ENCODE measurements around the gene TMEM150B.
A peak's percentile ranks its signal among the peaks of the same experiment; 100 is the strongest.
"Not testable (repeated sequence)": the region's sequence is repeated elsewhere in the genome, so short reads cannot be mapped to it uniquely, and the experiment has no call there.

Gene TMEM150B

GRCh38 chr19:55339105-55339888 is 14.2 kb upstream of the TMEM150B start, which contains the start of gene KMT5C:
Gene KMT5C (plus strand): TSS chr19:55339876. CDS start chr19:55341937, 2,061 bp downstream.
- TF ChIP-seq GATA1 (IDR thresholded peaks at IDR 0.05; ENCODE audit: low read depth, low read length), result no peak
- TF ChIP-seq POLR2A (IDR thresholded peaks at IDR 0.05; ENCODE audit: low read length), result peak; percentile 82

GRCh38 chr19:55336101-55336500 is 11.0 kb upstream of the TMEM150B start:
- no peak for DNase-seq
- TF ChIP-seq POLR2A (IDR thresholded peaks at IDR 0.05; ENCODE audit: low read length) (no peak), GATA1 (IDR thresholded peaks at IDR 0.05; ENCODE audit: low read depth, low read length) (no peak)

More at GRCh38 chr19:55339105-55339888, 14.2 kb upstream of the TMEM150B start, which contains the start of gene KMT5C:
- peak; percentile 100 for DNase-seq

- no peak for TF ChIP-seq POLR2A (IDR thresholded peaks at IDR 0.05; ENCODE audit: low read length)
- TF ChIP-seq GATA1 (IDR thresholded peaks at IDR 0.05; ENCODE audit: low read depth, low read length), result no peak
- DNase-seq, result no peak
These were observed 8.7 kb upstream of the TMEM150B start for GRCh38 chr19:55333870-55334269.

GRCh38 chr19:55329791-55330190 is 4.7 kb upstream of the TMEM150B start:
- not testable (repeated sequence) for DNase-seq

- not testable (repeated sequence) for DNase-seq
These were observed 3.7 kb upstream of the TMEM150B start for GRCh38 chr19:55328774-55329318.

- TF ChIP-seq POLR2A (IDR thresholded peaks at IDR 0.05; ENCODE audit: low read length) (no peak), GATA1 (IDR thresholded peaks at IDR 0.05; ENCODE audit: low read depth, low read length) (no peak)
- DNase-seq, result no peak
These were observed 479 bp downstream of the TMEM150B start for GRCh38 chr19:55324662-55325061.

GRCh38 chr19:55322204-55322885 is 2.8 kb downstream of the TMEM150B start:
- DNase-seq, result no peak
- TF ChIP-seq GATA1 (IDR thresholded peaks at IDR 0.05; ENCODE audit: low read depth, low read length) (no peak), POLR2A (IDR thresholded peaks at IDR 0.05; ENCODE audit: low read length) (no peak)

- TF ChIP-seq GATA1 (IDR thresholded peaks at IDR 0.05; ENCODE audit: low read depth, low read length) (no peak), POLR2A (IDR thresholded peaks at IDR 0.05; ENCODE audit: low read length) (no peak)
- no peak for DNase-seq
These were observed 3.5 kb downstream of the TMEM150B start for GRCh38 chr19:55321466-55322137.

GRCh38 chr19:55320844-55321419 is 4.2 kb downstream of the TMEM150B start:
- TF ChIP-seq GATA1 (IDR thresholded peaks at IDR 0.05; ENCODE audit: low read depth, low read length), result no peak
- TF ChIP-seq POLR2A (IDR thresholded peaks at IDR 0.05; ENCODE audit: low read length), result no peak
- no peak for DNase-seq

- no peak for DNase-seq
- TF ChIP-seq GATA1 (IDR thresholded peaks at IDR 0.05; ENCODE audit: low read depth, low read length) (no peak), POLR2A (IDR thresholded peaks at IDR 0.05; ENCODE audit: low read length) (no peak)
These were observed 5.4 kb downstream of the TMEM150B start for GRCh38 chr19:55319785-55320184.

- TF ChIP-seq POLR2A (IDR thresholded peaks at IDR 0.05; ENCODE audit: low read length), result no peak
- TF ChIP-seq GATA1 (IDR thresholded peaks at IDR 0.05; ENCODE audit: low read depth, low read length), result no peak
- DNase-seq, result no peak
These were observed 8.5 kb downstream of the TMEM150B start for GRCh38 chr19:55316646-55317045.

GRCh38 chr19:55315956-55316525 is 9.1 kb downstream of the TMEM150B start:
- DNase-seq, result no peak
- no peak for TF ChIP-seq GATA1 (IDR thresholded peaks at IDR 0.05; ENCODE audit: low read depth, low read length)
- TF ChIP-seq POLR2A (IDR thresholded peaks at IDR 0.05; ENCODE audit: low read length), result no peak

- no peak for DNase-seq
- no peak for TF ChIP-seq GATA1 (IDR thresholded peaks at IDR 0.05; ENCODE audit: low read depth, low read length)
- no peak for TF ChIP-seq POLR2A (IDR thresholded peaks at IDR 0.05; ENCODE audit: low read length)
These were observed 10.7 kb downstream of the TMEM150B start for GRCh38 chr19:55314396-55314795.
